ENCODE results near the gene B4GALNT3. TPM values are rescaled to one million over a fixed set of nuclear protein-coding genes. Genes with fewer than 3 reads are reported as not detected.

The B4GALNT3 gene
- total and polyA plus RNA-seq, 4 donors = 1.7 to 36.1 (median 13.0) TPM

DNA sequence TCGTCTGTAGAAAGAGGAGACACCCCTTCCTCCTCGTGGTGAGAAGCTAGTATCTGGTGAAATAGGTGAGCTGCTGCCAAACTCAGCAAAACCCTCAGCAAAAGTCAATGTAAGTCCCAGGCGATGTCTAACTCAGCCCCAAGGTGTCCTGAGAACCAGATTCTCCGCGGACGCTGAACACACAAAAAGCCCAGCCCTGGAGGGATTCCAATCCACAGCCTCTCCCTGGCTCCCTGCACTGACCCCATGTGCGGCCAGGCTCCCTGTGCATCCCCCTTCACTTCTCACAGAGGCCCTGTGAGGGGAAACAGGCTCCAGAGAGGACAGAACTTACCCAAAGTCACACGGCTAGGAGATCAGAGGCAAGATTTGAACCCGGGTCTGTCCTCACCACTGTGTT is 122.0 kb downstream of the B4GALNT3 start:
- Histone ChIP-seq H3K4me1 (ENCODE audit: control insufficient read depth in 5 of 5, insufficient read depth in 5 of 5, low read length in 5 of 5) (peaks cover 0 to 7% (median 0%) of the 10 kb centered on the region in 5 donors), H3K9me3 (ENCODE audit: control insufficient read depth in 4 of 4, insufficient read depth in 3 of 4, low read length in 3 of 4) (no peaks in the 10 kb centered on the region), H3K4me3 (no peak overlapping the region), H3K36me3 (ENCODE audit: control insufficient read depth in 4 of 4, insufficient read depth in 4 of 4, low read length in 4 of 4) (no peaks in the 10 kb centered on the region), H3K27me3 (ENCODE audit: control insufficient read depth in 3 of 3, insufficient read depth in 3 of 3, low read length in 2 of 3) (no peaks in the 10 kb centered on the region), H3K27ac (ENCODE audit: low read depth in 1 of 2, low read length in 1 of 2) (no peak overlapping the region), H3K9ac (ENCODE audit: insufficient read depth in 1 of 2, low read length in 2 of 2) (no peak overlapping the region)
- TF ChIP-seq, protein P1, sequence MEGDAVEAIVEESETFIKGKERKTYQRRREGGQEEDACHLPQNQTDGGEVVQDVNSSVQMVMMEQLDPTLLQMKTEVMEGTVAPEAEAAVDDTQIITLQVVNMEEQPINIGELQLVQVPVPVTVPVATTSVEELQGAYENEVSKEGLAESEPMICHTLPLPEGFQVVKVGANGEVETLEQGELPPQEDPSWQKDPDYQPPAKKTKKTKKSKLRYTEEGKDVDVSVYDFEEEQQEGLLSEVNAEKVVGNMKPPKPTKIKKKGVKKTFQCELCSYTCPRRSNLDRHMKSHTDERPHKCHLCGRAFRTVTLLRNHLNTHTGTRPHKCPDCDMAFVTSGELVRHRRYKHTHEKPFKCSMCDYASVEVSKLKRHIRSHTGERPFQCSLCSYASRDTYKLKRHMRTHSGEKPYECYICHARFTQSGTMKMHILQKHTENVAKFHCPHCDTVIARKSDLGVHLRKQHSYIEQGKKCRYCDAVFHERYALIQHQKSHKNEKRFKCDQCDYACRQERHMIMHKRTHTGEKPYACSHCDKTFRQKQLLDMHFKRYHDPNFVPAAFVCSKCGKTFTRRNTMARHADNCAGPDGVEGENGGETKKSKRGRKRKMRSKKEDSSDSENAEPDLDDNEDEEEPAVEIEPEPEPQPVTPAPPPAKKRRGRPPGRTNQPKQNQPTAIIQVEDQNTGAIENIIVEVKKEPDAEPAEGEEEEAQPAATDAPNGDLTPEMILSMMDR (IDR thresholded peaks at IDR 0.05; ENCODE audit: control extremely low read depth, extremely low read depth) = no peak
- 86 to 91% methylated on average over 9 of the region's 9 CpGs for WGBS, 2 donors
- no peak for DNase-seq
- ATAC-seq (ENCODE audit: insufficient read depth, low FRiP score) = no peak

DNA sequence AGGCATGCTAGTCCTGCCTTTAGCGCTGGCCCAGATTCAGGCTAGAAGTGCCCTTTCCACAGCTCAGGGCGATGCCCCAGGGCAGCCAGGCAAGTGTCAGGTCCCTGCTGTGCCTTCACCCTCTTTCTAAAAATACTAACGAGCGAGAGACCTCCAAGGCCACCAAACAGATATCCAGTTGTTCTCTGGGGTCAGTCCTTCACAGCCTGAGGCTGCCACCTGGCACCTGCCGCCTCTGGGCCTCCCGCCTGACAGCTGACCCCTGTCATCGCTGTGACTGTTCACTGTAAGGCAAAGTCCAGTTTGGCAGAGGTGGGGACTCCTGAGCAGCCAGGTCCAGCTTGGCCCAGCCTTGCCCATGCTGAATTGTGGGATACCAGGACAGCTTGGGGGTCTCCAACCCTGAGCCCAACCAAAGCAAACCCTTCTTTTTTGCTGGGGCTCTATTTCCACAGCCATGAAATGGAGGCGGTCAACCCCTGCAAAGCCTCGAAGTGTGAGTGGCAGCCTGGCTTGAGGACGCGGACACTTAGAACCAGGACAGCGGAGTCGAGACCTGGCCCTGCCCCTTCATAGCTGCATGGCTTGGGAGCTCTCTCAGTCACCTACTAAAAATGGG is 123.6 kb downstream of the B4GALNT3 start:
- Histone ChIP-seq H3K9me3 (ENCODE audit: control insufficient read depth in 4 of 4, insufficient read depth in 3 of 4, low read length in 3 of 4) (no peaks in the 10 kb centered on the region), H3K36me3 (ENCODE audit: control insufficient read depth in 4 of 4, insufficient read depth in 4 of 4, low read length in 4 of 4) (no peaks in the 10 kb centered on the region), H3K4me3 (no peak overlapping the region), H3K27me3 (ENCODE audit: control insufficient read depth in 3 of 3, insufficient read depth in 3 of 3, low read length in 2 of 3) (no peaks in the 10 kb centered on the region), H3K9ac (ENCODE audit: insufficient read depth in 1 of 2, low read length in 2 of 2) (no peak overlapping the region), H3K4me1 (ENCODE audit: control insufficient read depth in 5 of 5, insufficient read depth in 5 of 5, low read length in 5 of 5) (peaks cover 0 to 7% (median 0%) of the 10 kb centered on the region in 5 donors), H3K27ac (ENCODE audit: low read depth in 1 of 2, low read length in 1 of 2) (peak overlapping the region in 1 of 2 donors; percentile 73)
- DNase-seq (no peak), ATAC-seq (ENCODE audit: insufficient read depth, low FRiP score) (no peak)
- TF ChIP-seq, protein P1 (IDR thresholded peaks at IDR 0.05; ENCODE audit: control extremely low read depth, extremely low read depth) = no peak
- 73 to 76% methylated on average over 13 of the region's 13 CpGs for WGBS, 2 donors

DNA sequence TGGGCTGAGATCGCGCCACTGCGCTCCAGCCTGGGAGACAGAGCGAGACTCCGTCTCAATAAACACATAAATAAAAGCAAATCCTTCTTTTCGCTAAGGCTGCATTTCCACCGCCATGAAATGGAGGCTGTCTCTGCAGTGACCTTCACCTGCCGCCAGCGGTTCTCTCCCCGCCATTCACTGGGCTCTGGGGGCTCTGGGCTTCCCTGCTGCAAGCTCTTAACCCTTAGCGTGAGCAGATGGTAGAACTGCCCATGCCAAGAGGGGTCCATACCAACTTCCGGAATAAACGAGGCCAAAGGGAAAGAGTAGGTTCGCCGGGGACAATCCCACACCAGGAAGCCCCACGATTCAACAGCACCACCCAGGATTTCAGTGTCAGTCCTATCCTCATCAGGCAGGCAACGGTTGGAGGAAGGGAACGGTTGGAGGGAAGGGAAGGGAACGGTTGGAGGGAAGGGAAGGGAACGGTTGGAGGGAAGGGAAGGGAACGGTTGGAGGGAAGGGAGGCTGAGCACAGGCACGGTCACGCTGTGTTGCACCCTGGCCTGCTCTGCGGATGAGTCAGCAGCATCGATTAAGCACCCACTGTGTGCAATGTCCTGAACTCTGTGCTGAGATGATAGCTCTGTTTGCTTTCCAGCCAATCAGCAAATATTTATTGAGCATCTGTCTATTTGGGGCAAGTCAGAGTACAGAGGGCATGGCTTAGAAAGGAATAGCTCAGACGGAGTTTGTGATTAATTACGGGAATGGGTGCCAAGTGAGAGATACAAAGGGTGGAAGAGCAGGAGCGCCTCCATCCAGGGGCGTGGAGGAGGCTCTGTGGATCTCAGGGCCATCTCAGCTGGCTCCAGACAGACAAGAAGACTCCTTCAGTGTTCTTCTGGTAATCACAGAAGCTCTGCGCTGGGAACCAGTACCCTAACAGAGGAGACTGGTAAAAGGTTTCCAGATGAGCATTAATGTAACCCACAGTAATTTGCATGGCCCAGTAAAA is 125.6 kb downstream of the B4GALNT3 start:
- TF ChIP-seq, protein P1 (IDR thresholded peaks at IDR 0.05; ENCODE audit: control extremely low read depth, extremely low read depth) = no peak
- no peaks in the 10 kb centered on the region for H3K36me3 ChIP-seq (ENCODE audit: control insufficient read depth in 4 of 4, insufficient read depth in 4 of 4, low read length in 4 of 4)
- DNase-seq = peak in 1 of 3 donors; percentile 2
- no peaks in the 10 kb centered on the region for H3K9me3 ChIP-seq (ENCODE audit: control insufficient read depth in 4 of 4, insufficient read depth in 3 of 4, low read length in 3 of 4)
- no peak overlapping the region for H3K9ac ChIP-seq (ENCODE audit: insufficient read depth in 1 of 2, low read length in 2 of 2)
- H3K27ac ChIP-seq (ENCODE audit: low read depth in 1 of 2, low read length in 1 of 2) = no peak overlapping the region
- ATAC-seq (ENCODE audit: insufficient read depth, low FRiP score) = no peak
- H3K27me3 ChIP-seq (ENCODE audit: control insufficient read depth in 3 of 3, insufficient read depth in 3 of 3, low read length in 2 of 3) = no peaks in the 10 kb centered on the region
- WGBS, 2 donors = 87 to 91% methylated on average over 30 of the region's 30 CpGs
- peaks cover 0 to 1% (median 0%) of the 10 kb centered on the region in 5 donors for H3K4me1 ChIP-seq (ENCODE audit: control insufficient read depth in 5 of 5, insufficient read depth in 5 of 5, low read length in 5 of 5)
- no peak overlapping the region for H3K4me3 ChIP-seq

Data from lung (tissue), 12 donors.